IMR-90 (cell line): Measurements from ENCODE around the gene FOXN3. TPM values are rescaled to one million over a fixed set of nuclear protein-coding genes. Genes with fewer than 3 reads are reported as not detected.

Source experiments
- ATAC-seq: fragments of 200-7000 bp; cut with Tn5 transposase; 2 replicates; pipeline ENCODE4 v1.9.1; 2020; ENCODE audit warnings: low read depth, mild to moderate bottlenecking, moderate library complexity
- BruUV-seq: library from RNA; stranded (reverse); fragments of 400-500 nt; replicated peaks from 2 replicates; lab custom pipeline; 2021; lab: Mats Ljungman, UMichigan
- CTCF ChIA-PET: fragments of 300-600 bp; formaldehyde crosslinking; extraction: SDS; loops from one replicate; lab custom pipeline; 2021; ENCODE audit warnings: antibody characterized with exemption; lab: Yijun Ruan, JAX
- POLR2A ChIA-PET: fragments of 300-600 bp; sonication (Branson Sonifier 250); formaldehyde crosslinking; loops from one replicate; lab custom pipeline; 2022; ENCODE audit warnings: antibody characterized with exemption; ENCODE audit not compliant: unreplicated experiment; lab: Charles Lee
- DNase-seq: peaks from one replicate; pipeline ENCODE4 v3.0.0; 2013
- H2AFZ ChIP-seq: replicated peaks from 2 replicates; pipeline ENCODE3; 2013; ENCODE audit warnings: low read length, mild to moderate bottlenecking; ENCODE audit not compliant: poor library complexity
- H2AK5ac ChIP-seq: 2 replicates; pipeline ENCODE4 v1.6.1; 2013; ENCODE audit warnings: low read depth, low read length, inconsistent platforms
- H2AK9ac ChIP-seq: replicated peaks from 2 replicates; pipeline ENCODE3; 2013; ENCODE audit warnings: mild to moderate bottlenecking, low read depth, low read length, moderate library complexity; ENCODE audit not compliant: poor library complexity
- H2BK120ac ChIP-seq: 2 replicates; pipeline ENCODE4 v1.6.1; 2013; ENCODE audit warnings: low read depth, low read length, inconsistent platforms
- H2BK15ac ChIP-seq: 3 replicates; pipeline ENCODE4 v1.6.1; 2013; ENCODE audit warnings: low read depth, low read length, inconsistent platforms
- H2BK20ac ChIP-seq: 2 replicates; pipeline ENCODE4 v1.6.1; 2013; ENCODE audit warnings: low read depth, mild to moderate bottlenecking, inconsistent platforms, low read length, moderate library complexity
- H2BK5ac ChIP-seq: 2 replicates; pipeline ENCODE4 v1.6.1; 2013; ENCODE audit warnings: mild to moderate bottlenecking, low read depth, low read length, inconsistent platforms; ENCODE audit not compliant: poor library complexity, severe bottlenecking
- H3K14ac ChIP-seq: replicated peaks from 2 replicates; pipeline ENCODE4 v1.6.1; 2013; ENCODE audit warnings: low read depth, low read length, inconsistent platforms
- H3K18ac ChIP-seq: 2 replicates; pipeline ENCODE4 v1.6.1; 2013; ENCODE audit warnings: low read depth, low read length, control low read depth
- H3K23ac ChIP-seq: 2 replicates; pipeline ENCODE4 v1.6.1; 2013; ENCODE audit warnings: low read depth, low read length, inconsistent platforms
- H3K27ac ChIP-seq: 2 replicates; pipeline ENCODE4 v1.5.1; 2013; ENCODE audit warnings: mild to moderate bottlenecking, control low read depth, low read length; ENCODE audit not compliant: insufficient read depth
- H3K27me3 ChIP-seq: 2 replicates; pipeline ENCODE4 v1.6.1; 2013; ENCODE audit warnings: low read length; ENCODE audit not compliant: control insufficient read depth, insufficient read depth
- H3K36me3 ChIP-seq: 2 replicates; pipeline ENCODE4 v1.6.1; 2013; ENCODE audit warnings: low read length, mixed read lengths; ENCODE audit not compliant: control insufficient read depth, insufficient read depth
- H3K4ac ChIP-seq: 2 replicates; pipeline ENCODE4 v1.6.1; 2013; ENCODE audit warnings: low read depth, low read length, inconsistent platforms
- H3K4me1 ChIP-seq: 2 replicates; pipeline ENCODE4 v1.6.1; 2013; ENCODE audit warnings: low read length, mixed read lengths; ENCODE audit not compliant: control insufficient read depth, insufficient read depth
- H3K4me2 ChIP-seq: 2 replicates; pipeline ENCODE4 v1.6.1; 2013; ENCODE audit warnings: low read depth, mild to moderate bottlenecking, control low read depth, low read length, moderate library complexity
- H3K4me3 ChIP-seq: 2 replicates; pipeline ENCODE4 v1.5.1; 2013; ENCODE audit warnings: low read depth, mild to moderate bottlenecking, control low read depth, low read length, moderate library complexity; ENCODE audit not compliant: insufficient read depth
- H3K56ac ChIP-seq: 2 replicates; pipeline ENCODE4 v1.6.1; 2013; ENCODE audit warnings: low read length, inconsistent platforms; ENCODE audit not compliant: insufficient read depth; ENCODE audit errors: extremely low read depth
- H3K79me1 ChIP-seq, 2 experiments: 2 replicates each; pipeline ENCODE4 v1.6.1; 2013; ENCODE audit warnings: low read length in 2 of 2, inconsistent platforms in 1 of 2, low read depth in 1 of 2
- H3K9ac ChIP-seq: 2 replicates; pipeline ENCODE4 v1.6.1; 2013; ENCODE audit warnings: low read depth, low read length, control low read depth
- H3K9me1 ChIP-seq: 2 replicates; pipeline ENCODE4 v1.6.1; 2013; ENCODE audit warnings: low read length, inconsistent platforms; ENCODE audit not compliant: insufficient read depth
- H3K9me3 ChIP-seq: 2 replicates; pipeline ENCODE4 v1.6.1; 2013; ENCODE audit warnings: low read length; ENCODE audit not compliant: control insufficient read depth, insufficient read depth
- H4K20me1 ChIP-seq: 2 replicates; pipeline ENCODE4 v1.6.1; 2013; ENCODE audit warnings: low read length, inconsistent platforms; ENCODE audit not compliant: insufficient read depth
- H4K5ac ChIP-seq: 2 replicates; pipeline ENCODE4 v1.6.1; 2013; ENCODE audit warnings: mild to moderate bottlenecking, low read depth, low read length, control low read depth
- H4K8ac ChIP-seq, 2 experiments: 2 replicates each; pipeline ENCODE4 v1.6.1; 2013; ENCODE audit warnings: low read depth in 2 of 2, low read length in 2 of 2, control low read depth in 1 of 2, inconsistent platforms in 1 of 2
- H4K91ac ChIP-seq: 2 replicates; pipeline ENCODE4 v1.6.1; 2013; ENCODE audit warnings: low read depth, low read length, inconsistent platforms; ENCODE audit not compliant: insufficient read depth
- BHLHE40 ChIP-seq: fragments of 150-350 bp; IDR thresholded peaks from 2 replicates; pipeline ENCODE4 v1.6.1; 2016; ENCODE audit warnings: mild to moderate bottlenecking, low read depth, low read length
- CEBPB ChIP-seq: IDR thresholded peaks from 2 replicates; pipeline ENCODE4 v1.6.1; 2012; ENCODE audit warnings: low read depth, low read length, improper control_type of control experiment
- CHD1 ChIP-seq: IDR thresholded peaks from 2 replicates; pipeline ENCODE4 v1.6.1; 2012; ENCODE audit warnings: low read depth, low read length, improper control_type of control experiment
- CTCF ChIP-seq: conservative IDR thresholded peaks from 2 replicates; pipeline ENCODE4 v1.5.1; 2012; ENCODE audit warnings: mild to moderate bottlenecking, low read depth, low read length, improper control_type of control experiment
- ELK1 ChIP-seq: fragments of 150-350 bp; IDR thresholded peaks from 2 replicates; pipeline ENCODE4 v1.6.1; 2016; ENCODE audit warnings: low read depth, mild to moderate bottlenecking, low read length, moderate library complexity, borderline replicate concordance
- FOS ChIP-seq: fragments of 150-350 bp; IDR thresholded peaks from 2 replicates; pipeline ENCODE4 v1.6.1; 2016; ENCODE audit warnings: low read depth, low read length
- MAFK ChIP-seq: IDR thresholded peaks from 2 replicates; pipeline ENCODE4 v1.6.1; 2012; ENCODE audit warnings: low read depth, low read length, improper control_type of control experiment
- MAZ ChIP-seq: IDR thresholded peaks from 2 replicates; pipeline ENCODE4 v1.6.1; 2012; ENCODE audit warnings: low read depth, mild to moderate bottlenecking, low read length, improper control_type of control experiment, moderate library complexity, borderline replicate concordance
- MXI1 ChIP-seq: IDR thresholded peaks from 2 replicates; pipeline ENCODE4 v1.6.1; 2012; ENCODE audit warnings: low read depth, mild to moderate bottlenecking, low read length, moderate library complexity, borderline replicate concordance
- NFE2L2 ChIP-seq: fragments of 150-350 bp; IDR thresholded peaks from 2 replicates; pipeline ENCODE4 v1.6.1; 2016; ENCODE audit warnings: low read depth, mild to moderate bottlenecking, low read length
- POLR2A ChIP-seq: IDR thresholded peaks from 2 replicates; pipeline ENCODE4 v1.6.1; 2012; ENCODE audit warnings: mild to moderate bottlenecking, low read depth, low read length
- RAD21 ChIP-seq: IDR thresholded peaks from 2 replicates; pipeline ENCODE4 v1.6.1; 2012; ENCODE audit warnings: low read length, improper control_type of control experiment
- RCOR1 ChIP-seq: IDR thresholded peaks from 2 replicates; pipeline ENCODE4 v1.6.1; 2012; ENCODE audit warnings: mild to moderate bottlenecking, low read length, improper control_type of control experiment; ENCODE audit not compliant: insufficient replicate concordance
- RFX5 ChIP-seq: IDR thresholded peaks from 2 replicates; pipeline ENCODE4 v1.8.0; 2012; ENCODE audit warnings: low read depth, mild to moderate bottlenecking, low read length, moderate library complexity
- SMC3 ChIP-seq: fragments of 150-350 bp; IDR thresholded peaks from 2 replicates; pipeline ENCODE4 v1.6.1; 2016; ENCODE audit warnings: low read depth, mild to moderate bottlenecking, antibody characterized with exemption, low read length, moderate library complexity
- USF2 ChIP-seq: fragments of 150-350 bp; IDR thresholded peaks from 2 replicates; pipeline ENCODE4 v1.6.1; 2017; ENCODE audit warnings: mild to moderate bottlenecking, antibody characterized with exemption, low read length, low read depth
- dilution Hi-C: fragments of 300-500 bp; cut with HindIII; formaldehyde crosslinking; loops from one replicate; pipeline ENCODE4 v1.14.3; 2018; ENCODE audit warnings: low sequenced_read_pairs; ENCODE audit not compliant: unreplicated experiment
- in situ Hi-C: fragments of 300-500 bp; cut with MboI; formaldehyde crosslinking; loops from 3 replicates; pipeline ENCODE4 v1.14.3; 2019; ENCODE audit warnings: low sequenced_read_pairs, inconsistent platforms, mixed read lengths
- intact Hi-C: fragments of 100-400 bp; cut with micrococcal nuclease; formaldehyde crosslinking; loops from 2 replicates; pipeline ENCODE4 v1.10.0; 2022
- polyA plus RNA-seq, 3 experiments: library from polyadenylated mRNA; depleted of rRNA; stranded (reverse); fragments of >200 nt; gene quantifications; 2 replicates each; pipeline ENCODE4 v1.2.3, GENCODE V29; 2012; ENCODE audit warnings: low replicate concordance in 1 of 3
- total RNA-seq: library from RNA; depleted of rRNA; stranded (reverse); fragments of >200 nt; gene quantifications from 2 replicates; pipeline ENCODE4 v1.2.3, GENCODE V29; 2012

The FOXN3 gene
- total and polyA plus RNA-seq, 2 of the 4 experiments (the other 2 are of a cell fraction) = 22.6 to 33.7 TPM

- H3K4ac ChIP-seq = no peak overlapping the region
- H3K4me1 ChIP-seq = no peaks in the 10 kb centered on the region
- intact Hi-C loops (no loop called here), in situ Hi-C loops (no loop called here), dilution Hi-C loops (no loop called here)
- H2AFZ ChIP-seq = no peak overlapping the region
- peaks cover 32 to 34% of the 10 kb centered on the region in 2 experiments for H3K79me1 ChIP-seq
- no TSS peak for BruUV-seq
- no peak overlapping the region for H2BK15ac ChIP-seq
- peaks cover 7% of the 10 kb centered on the region for H3K9me1 ChIP-seq
- no peak overlapping the region for H2AK5ac ChIP-seq
- no peak overlapping the region for H2BK120ac ChIP-seq
- TF ChIP-seq POLR2A (no peak), MAZ (no peak), CEBPB (no peak), FOS (no peak), USF2 (no peak), CHD1 (no peak), SMC3 (no peak), BHLHE40 (no peak), NFE2L2 (no peak), RFX5 (no peak), RCOR1 (no peak), MXI1 (no peak), CTCF (no peak), MAFK (no peak), ELK1 (no peak), RAD21 (no peak)
- no peak overlapping the region for H2AK9ac ChIP-seq
- no peak overlapping the region for H2BK20ac ChIP-seq
- H3K36me3 ChIP-seq = peaks cover 11% of the 10 kb centered on the region
- H3K27me3 ChIP-seq = no peaks in the 10 kb centered on the region
- no peak overlapping the region for H3K9ac ChIP-seq
- DNase-seq (no peak), ATAC-seq (no peak)
- H3K4me3 ChIP-seq = no peak overlapping the region
- H4K5ac ChIP-seq = no peak overlapping the region
- H3K18ac ChIP-seq = no peak overlapping the region
- no peak overlapping the region for H3K56ac ChIP-seq
- CTCF ChIA-PET = no interaction called here
- H3K14ac ChIP-seq = no peak overlapping the region
- H4K8ac ChIP-seq = no peak overlapping the region
- no peak overlapping the region for H2BK5ac ChIP-seq
- H3K23ac ChIP-seq = no peak overlapping the region
- H3K9me3 ChIP-seq = no peaks in the 10 kb centered on the region
- POLR2A ChIA-PET = no interaction called here
- no peak overlapping the region for H3K4me2 ChIP-seq
- no peak overlapping the region for H3K27ac ChIP-seq
- H4K91ac ChIP-seq = no peak overlapping the region
- H4K20me1 ChIP-seq = peaks cover 7% of the 10 kb centered on the region; the same call in 1 of the 2 replicates
These were observed 201.9 kb downstream of the FOXN3 start for GRCh38 chr14:89215114-89215513.
